NCI-H748 (cell line): ENCODE data around the gene BRI3BP.
"Not testable (repeated sequence)": the region's sequence is repeated elsewhere in the genome, so short reads cannot be mapped to it uniquely, and the experiment has no call there.

ENCODE experiments used
- DNase-seq: peaks from one replicate; lab custom pipeline; 2025; ENCODE audit not compliant: unreplicated experiment; lab: John Stamatoyannopoulos, UW

The BRI3BP gene

DNA sequence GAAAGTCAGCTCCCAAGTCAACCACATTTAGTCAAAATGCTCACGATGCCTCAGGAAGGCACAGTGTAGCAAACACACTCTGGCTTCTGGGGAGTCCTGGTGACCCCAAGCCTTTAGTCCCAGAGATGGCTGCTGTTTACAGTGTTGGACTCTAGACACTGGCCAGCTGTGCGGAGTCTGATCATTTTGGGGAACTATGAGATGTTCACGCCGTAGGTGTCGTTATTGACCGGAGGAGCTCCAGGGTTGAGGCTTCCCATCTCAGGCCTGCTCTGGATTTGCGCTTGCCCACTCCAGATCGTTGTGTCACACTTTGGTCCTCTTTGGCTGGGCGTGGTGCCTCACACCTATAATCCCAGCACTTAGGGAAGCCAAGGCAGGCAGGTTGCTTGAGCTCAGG, 27.7 kb downstream of the BRI3BP start:
- no peak for DNase-seq

DNA sequence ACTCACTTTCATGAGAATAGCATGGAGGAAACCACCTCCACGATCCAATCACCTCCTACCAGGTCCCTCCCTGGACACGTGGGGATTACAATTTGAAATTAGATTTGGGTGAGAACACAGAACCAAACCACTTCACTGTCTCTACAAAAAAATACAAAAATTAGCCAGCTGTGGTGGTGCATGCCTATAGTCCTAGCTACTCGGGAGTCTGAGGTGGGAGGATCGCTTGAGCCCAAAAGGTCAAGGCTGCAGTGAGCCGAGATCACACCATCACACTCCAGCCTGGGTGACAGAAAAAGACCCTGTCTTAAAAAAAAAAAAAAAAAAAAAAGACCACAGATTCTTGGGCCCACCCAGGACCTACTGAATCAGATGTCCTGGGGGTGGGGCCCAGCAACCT, 28.3 kb downstream of the BRI3BP start:
- no peak for DNase-seq

GRCh38 chr12:125023065-125023464, 29.6 kb downstream of the BRI3BP start:
- no peak for DNase-seq

- DNase-seq: no peak
These were observed 31.6 kb downstream of the BRI3BP start for GRCh38 chr12:125024949-125025563.

GRCh38 chr12:125025606-125026235, 32.3 kb downstream of the BRI3BP start:
- DNase-seq: no peak

- DNase-seq: no peak
These were observed 34.7 kb downstream of the BRI3BP start for GRCh38 chr12:125028106-125028505.

- DNase-seq: no peak
These were observed 36.4 kb downstream of the BRI3BP start for GRCh38 chr12:125029761-125030358.

DNA sequence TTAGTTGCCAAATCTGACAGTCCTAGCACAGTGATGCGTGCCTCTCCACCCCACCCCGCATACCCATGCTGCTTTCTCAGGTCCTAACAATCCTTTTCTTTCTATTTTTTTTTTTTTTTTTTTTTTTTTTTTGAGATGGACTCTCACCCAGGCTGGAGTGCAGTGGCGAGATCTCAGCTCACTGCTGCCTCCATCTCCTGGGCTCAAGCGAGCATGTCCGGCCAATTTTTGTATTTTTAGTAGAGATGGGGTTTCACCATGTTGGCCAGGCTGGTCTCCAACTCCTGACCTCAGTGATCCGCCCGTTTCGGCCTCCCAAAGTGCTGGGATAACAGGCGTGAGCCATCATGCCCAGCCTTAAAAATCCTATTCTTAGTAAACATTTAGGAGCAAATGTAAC, 38.0 kb downstream of the BRI3BP start:
- DNase-seq: not testable (repeated sequence)

GRCh38 chr12:125032466-125033152, 39.2 kb downstream of the BRI3BP start:
- DNase-seq: no peak

DNA sequence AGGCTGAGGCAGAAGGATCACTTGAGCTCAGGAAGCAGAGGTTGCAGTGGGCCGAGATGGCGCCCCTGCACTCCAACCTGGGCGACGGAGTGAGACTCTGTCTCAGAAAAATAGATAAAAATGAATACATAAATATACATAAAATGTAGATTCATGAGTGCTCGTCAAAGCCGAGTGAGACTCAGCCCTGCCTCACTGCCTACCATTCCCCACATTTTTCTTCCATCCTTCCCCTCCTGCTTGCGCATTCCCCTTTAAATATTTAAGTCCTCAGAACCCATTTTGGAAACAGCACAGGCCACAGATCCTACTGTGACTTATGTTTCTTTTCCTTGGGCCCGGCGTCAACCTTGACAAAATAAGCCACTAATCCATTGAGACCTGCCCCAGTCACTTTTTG, 39.8 kb downstream of the BRI3BP start:
- no peak for DNase-seq

DNA sequence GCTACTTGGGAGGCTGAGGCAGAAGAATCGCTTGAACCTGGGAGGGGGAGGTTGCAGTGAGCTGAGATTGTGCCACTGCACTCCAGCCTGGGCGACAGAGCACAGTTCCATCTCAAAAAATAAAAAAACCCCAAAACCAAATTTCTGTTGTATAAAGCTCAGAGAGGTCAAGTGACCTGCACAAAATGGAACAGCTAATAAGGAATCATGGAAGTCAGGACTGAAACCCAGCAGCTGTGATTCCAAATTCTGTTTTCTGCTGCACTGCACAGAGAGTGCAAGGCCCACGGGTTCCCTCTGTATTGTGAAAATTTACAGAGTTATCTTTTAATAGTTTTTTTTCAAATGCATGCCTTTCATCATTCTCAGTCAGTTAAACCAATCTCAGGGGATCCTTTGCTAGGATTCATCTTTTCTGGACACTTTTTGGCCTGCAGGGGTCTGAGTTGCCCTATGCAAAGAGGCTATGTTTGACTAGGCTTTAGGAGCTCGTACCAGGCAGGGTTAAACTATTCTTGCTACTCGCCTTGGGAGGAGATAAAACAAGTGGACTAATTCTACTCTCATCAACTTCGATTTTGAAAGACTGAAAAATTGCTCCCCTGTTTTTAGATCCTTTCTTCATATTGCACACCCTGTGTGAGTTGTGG, 45.7 kb downstream of the BRI3BP start:
- DNase-seq: no peak

DNA sequence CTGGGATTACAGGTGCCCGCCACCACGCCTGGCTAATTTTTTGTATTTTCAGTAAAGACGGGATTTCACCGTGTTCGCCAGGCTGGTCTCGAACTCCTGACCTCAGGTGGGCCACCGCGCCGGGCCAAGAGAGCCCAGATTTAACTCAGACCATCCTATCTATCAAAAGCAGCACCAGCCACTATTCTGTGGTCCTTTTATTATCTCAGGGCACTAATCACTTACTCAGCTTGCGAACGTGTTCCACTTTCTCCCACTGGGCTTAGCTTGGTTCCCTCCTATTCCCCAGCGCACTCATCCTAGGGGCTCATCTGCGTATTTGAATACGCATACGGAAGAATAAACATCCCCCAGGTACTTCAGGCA, 55.6 kb downstream of the BRI3BP start:
- no peak for DNase-seq

DNA sequence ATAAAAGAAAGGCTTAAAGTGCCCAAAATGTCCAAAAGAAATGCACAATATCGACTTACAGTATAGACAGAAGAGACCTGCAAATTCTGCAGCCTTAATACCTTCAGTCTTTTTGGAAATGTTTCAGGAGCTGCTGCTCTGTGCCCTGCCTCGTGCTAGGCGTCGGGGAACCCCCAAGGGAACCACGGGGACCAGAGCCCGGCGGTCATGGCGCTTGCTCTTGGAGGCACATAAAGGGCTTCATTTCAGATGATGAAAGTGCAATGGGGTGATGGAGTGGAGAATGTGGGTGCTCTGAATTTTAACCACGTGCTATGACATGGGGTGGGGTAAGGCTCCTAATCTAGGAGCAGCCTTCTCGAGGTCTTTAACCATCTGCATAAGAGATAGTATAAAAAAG, 57.0 kb downstream of the BRI3BP start:
- DNase-seq: no peak

DNA sequence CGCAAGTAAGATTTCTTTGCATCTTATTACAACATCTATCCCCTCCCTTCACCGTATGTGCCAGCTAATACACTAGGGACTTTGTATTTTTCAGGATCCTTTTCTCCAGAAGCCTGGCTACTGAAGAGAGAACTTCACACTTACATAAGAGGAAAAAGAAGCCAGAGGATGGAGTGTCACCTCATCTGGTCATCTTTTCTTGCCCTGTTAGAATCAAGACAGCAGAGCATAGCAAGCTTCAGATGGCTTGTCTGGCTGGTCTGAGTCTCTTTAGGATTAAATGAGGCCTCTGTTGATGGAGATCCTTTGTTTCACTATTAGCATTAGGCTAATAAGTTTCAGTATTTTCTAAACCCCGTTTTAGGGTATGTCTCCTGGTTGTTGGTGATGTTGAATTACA, 57.4 kb downstream of the BRI3BP start:
- DNase-seq: no peak

DNA sequence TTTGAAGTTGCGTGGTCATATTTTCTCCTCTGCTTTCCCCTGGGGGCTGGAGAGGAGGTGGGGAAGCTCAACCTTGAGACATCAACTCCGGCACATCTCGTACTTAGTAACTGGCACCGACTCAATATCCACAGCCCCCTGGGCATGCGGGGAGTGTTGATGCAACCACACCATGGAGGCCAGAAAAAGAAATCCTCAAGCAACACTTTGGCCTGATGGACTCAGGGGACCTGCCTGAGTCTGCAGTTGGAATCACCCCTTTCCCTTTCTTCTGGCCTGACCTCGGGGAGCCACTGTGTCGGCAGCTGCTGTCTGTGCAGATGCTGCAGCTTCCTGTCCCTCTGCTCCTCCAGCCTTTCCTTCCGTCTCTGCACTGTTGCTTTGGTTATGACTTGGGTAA, 60.4 kb downstream of the BRI3BP start:
- no peak for DNase-seq

DNA sequence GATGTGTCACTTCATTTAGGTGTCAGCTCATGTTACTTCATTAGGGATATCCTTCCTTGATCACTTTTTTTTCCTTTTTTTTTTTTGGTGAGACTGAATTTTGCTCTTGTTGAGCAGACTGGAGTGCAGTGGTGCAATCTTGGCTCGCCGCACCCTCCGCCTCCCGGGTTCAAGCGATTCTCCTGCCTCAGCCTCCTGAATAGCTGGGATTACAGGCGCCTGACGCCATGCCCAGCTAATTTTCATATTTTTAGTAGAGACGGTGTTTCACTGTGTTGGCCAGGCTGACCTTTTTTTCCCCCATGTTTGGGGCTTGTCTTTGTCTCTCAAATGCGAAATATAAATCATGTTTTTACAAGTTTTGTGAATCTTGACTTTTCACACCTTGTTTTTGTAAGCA, 62.1 kb downstream of the BRI3BP start:
- no peak for DNase-seq

DNA sequence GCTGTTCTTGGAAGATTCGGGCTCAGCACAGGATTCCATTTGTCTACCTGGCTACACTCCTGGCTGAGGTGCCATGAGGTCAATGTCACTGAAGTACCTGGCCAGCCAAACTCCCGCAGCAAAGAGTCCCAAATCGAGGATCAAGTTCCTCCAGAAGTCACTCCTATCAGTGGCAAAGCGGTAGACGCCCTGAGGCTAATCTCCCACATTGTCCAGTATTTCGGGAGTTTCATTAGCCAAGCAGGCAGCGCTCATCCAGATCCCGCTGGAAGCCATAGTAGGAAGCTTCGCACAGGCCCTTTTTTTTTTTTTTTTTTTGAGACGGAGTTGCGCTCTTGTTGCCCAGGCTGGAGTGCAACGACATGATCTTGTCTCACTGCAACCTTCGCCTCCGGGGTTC, 62.9 kb downstream of the BRI3BP start:
- no peak for DNase-seq

- DNase-seq: no peak
These were observed 64.3 kb downstream of the BRI3BP start for GRCh38 chr12:125057708-125058107.

DNA sequence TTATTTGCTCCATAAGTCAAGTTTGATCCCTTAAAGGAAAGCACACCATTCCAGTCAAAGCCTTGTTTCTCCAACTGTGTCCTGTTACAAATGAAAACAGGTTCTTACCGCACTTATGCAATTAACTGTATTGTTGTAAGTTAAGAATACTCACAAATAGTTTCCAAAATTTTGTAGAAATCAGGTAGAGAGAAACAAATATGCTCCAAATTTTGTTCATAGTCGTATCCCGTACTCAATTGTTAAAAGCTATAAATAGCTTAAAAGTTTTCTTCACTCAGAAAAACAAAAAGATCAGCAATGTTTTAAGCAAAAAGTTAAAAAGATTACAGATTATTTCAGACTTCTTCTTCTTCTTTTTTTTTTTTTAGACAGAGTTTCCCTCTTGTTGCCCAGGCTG, 67.8 kb downstream of the BRI3BP start:
- DNase-seq: no peak

- DNase-seq: not testable (repeated sequence)
These were observed 70.1 kb downstream of the BRI3BP start for GRCh38 chr12:125063522-125063921.

- DNase-seq: no peak
These were observed 71.0 kb downstream of the BRI3BP start for GRCh38 chr12:125064492-125064891.
